ENCODE results near the gene CYB5B. TPM values are rescaled to one million over a fixed set of nuclear protein-coding genes. Genes with fewer than 3 reads are reported as not detected.
A peak's percentile ranks its signal among the peaks of the same experiment; 100 is the strongest.

The CYB5B gene
- total and polyA plus RNA-seq, 12 donors = 153 to 1,039 (median 465) TPM

- intact Hi-C loops (cut with DNase I) = no loop called here
- Histone ChIP-seq H3K9me3 (replicated peaks in 1 of 3) (no peaks in the 10 kb centered on the region), H3K4me1 (replicated peaks in 1 of 2) (peaks cover 19% of the 10 kb centered on the region in 2 donors), H3K4me3 (no peak overlapping the region), H3K36me3 (replicated peaks in 1 of 2) (no peaks in the 10 kb centered on the region), H3K27ac (no peak overlapping the region), H3K27me3 (no peaks in the 10 kb centered on the region)
- 92 to 96% (median 96%) methylated on average over 4 of the region's 4 CpGs for WGBS, 4 donors
- TF ChIP-seq POLR2A (IDR thresholded peaks at IDR 0.05) (no peak), CTCF (IDR thresholded peaks at IDR 0.05) (no peak)
- DNase-seq = no peak
Observed at GRCh38 chr16:69419956-69420355, 4.5 kb upstream of the CYB5B start.

GRCh38 chr16:69423189-69423588 lies 1.2 kb upstream of the CYB5B start:
- intact Hi-C loops (cut with DNase I) = no loop called here
- Histone ChIP-seq H3K4me1 (replicated peaks in 1 of 2) (peaks cover 21 to 27% of the 10 kb centered on the region in 2 donors), H3K4me3 (no peak overlapping the region), H3K27ac (no peak overlapping the region), H3K36me3 (replicated peaks in 1 of 2) (peaks cover 0 to 12% of the 10 kb centered on the region in 2 donors), H3K9me3 (replicated peaks in 1 of 3) (no peaks in the 10 kb centered on the region), H3K27me3 (no peaks in the 10 kb centered on the region)
- 82 to 87% (median 86%) methylated on average over 11 of the region's 11 CpGs for WGBS, 4 donors
- no peak for TF ChIP-seq CTCF (IDR thresholded peaks at IDR 0.05)
- no peak for TF ChIP-seq POLR2A (IDR thresholded peaks at IDR 0.05)
- DNase-seq = no peak

- no peaks in the 10 kb centered on the region for H3K9me3 ChIP-seq (replicated peaks in 1 of 3)
- intact Hi-C loops (cut with DNase I) = no loop called here
- peaks cover 0 to 26% of the 10 kb centered on the region in 2 donors for H3K36me3 ChIP-seq (replicated peaks in 1 of 2)
- 7 to 11% (median 8%) methylated on average over 11 of the region's 11 CpGs for WGBS, 4 donors
- TF ChIP-seq CTCF (IDR thresholded peaks at IDR 0.05) = peak in 1 of 6 experiments; percentile 4
- TF ChIP-seq POLR2A (IDR thresholded peaks at IDR 0.05) = no peak
- H3K4me1 ChIP-seq (replicated peaks in 1 of 2) = peaks cover 27 to 43% of the 10 kb centered on the region in 2 donors
- H3K27ac ChIP-seq = peak overlapping the region; percentile 72 to 88 (median 86)
- DNase-seq = no peak
- no peaks in the 10 kb centered on the region for H3K27me3 ChIP-seq
- H3K4me3 ChIP-seq = peak overlapping the region; percentile 53 to 89 (median 84)
Observed at GRCh38 chr16:69424935-69425784, 741 bp downstream of the CYB5B start.

DNA sequence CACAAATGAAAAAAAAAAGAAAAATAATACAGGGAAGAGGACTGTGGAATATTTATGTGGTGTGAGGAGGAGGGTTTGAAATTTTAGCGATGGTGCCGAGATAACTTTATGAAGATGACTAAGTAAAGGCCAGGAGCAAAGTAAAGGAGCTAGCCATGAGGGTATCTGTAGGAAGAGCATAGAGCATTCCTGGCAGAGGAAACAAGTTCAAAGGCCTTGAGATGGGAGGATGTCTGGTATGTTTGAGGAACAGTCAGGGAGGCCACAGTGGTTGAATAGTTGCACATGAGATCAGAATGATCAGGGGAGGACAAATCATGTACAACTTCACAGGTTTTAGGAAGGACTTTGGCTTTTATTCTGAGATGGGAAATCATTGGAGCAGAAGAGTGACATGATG lies 4.2 kb downstream of the CYB5B start:
- WGBS, 4 donors = 48 to 63% (median 60%) methylated on average over 2 of the region's 2 CpGs
- H3K4me1 ChIP-seq (replicated peaks in 1 of 2) = peaks cover 38 to 76% of the 10 kb centered on the region in 2 donors
- DNase-seq = no peak
- peak overlapping the region in 2 of 5 donors; percentile 63 to 88 for H3K27ac ChIP-seq
- peaks cover 0 to 54% of the 10 kb centered on the region in 2 donors for H3K36me3 ChIP-seq (replicated peaks in 1 of 2)
- no peaks in the 10 kb centered on the region for H3K27me3 ChIP-seq
- peak overlapping the region in 1 of 4 donors; percentile 8 for H3K4me3 ChIP-seq
- no peaks in the 10 kb centered on the region for H3K9me3 ChIP-seq (replicated peaks in 1 of 3)
- TF ChIP-seq CTCF (IDR thresholded peaks at IDR 0.05) = no peak
- no peak for TF ChIP-seq POLR2A (IDR thresholded peaks at IDR 0.05)
- intact Hi-C loops (cut with DNase I) = no loop called here
